Motor neuron (in vitro differentiated cells): Measurements from ENCODE around the gene PRSS12. TPM values are rescaled to one million over a fixed set of nuclear protein-coding genes. Genes with fewer than 3 reads are reported as not detected.

Experiments
- ATAC-seq, 8 experiments: fragments of 200-7000 bp; cut with Tn5 transposase; replicated peaks in 6 of 8; 2 replicates each; pipeline ENCODE4 v1.8.0; 2021; ENCODE audit warnings: mild to moderate bottlenecking in 8 of 8, moderate library complexity in 8 of 8
- H3K27ac ChIP-seq, 2 donors: fragments of 250-450 bp; sonication (Bioruptor Pico); 2 replicates each; pipeline ENCODE4 v1.9.0; 2021; ENCODE audit warnings: antibody characterized with exemption in 2 of 2, mild to moderate bottlenecking in 2 of 2, moderate library complexity in 1 of 2
- H3K4me1 ChIP-seq, 2 donors: fragments of 250-450 bp; sonication (Bioruptor Pico); replicated peaks in 1 of 2; 2 replicates each; pipeline ENCODE4 v1.6.1; 2021; ENCODE audit warnings: antibody characterized with exemption in 2 of 2, mild to moderate bottlenecking in 2 of 2, moderate library complexity in 1 of 2
- H3K4me3 ChIP-seq, 5 donors: fragments of 250-450 bp; sonication (Bioruptor Pico); 2 replicates each; pipeline ENCODE4 v1.9.0; 2021; ENCODE audit warnings: antibody characterized with exemption in 5 of 5, mild to moderate bottlenecking in 5 of 5, moderate library complexity in 4 of 5
- WGBS, 10 experiments: fragments of 450-650 bp; shearing (Covaris generic); methylation state at CpG; one replicate each; pipeline ENCODE4 v1.0.0; 2022; 5-methylcytosine and 5-hydroxymethylcytosine counted together
- in situ Hi-C, 9 experiments: fragments of 400-800 bp; cut with MboI; loops; one replicate each; pipeline ENCODE4 v1.15.0; 2021; ENCODE audit warnings: low sequenced_read_pairs in 9 of 9, low pct_unique_long_range_greater_than_20kb in 2 of 9; ENCODE audit not compliant: unreplicated experiment in 9 of 9
- total RNA-seq, 8 experiments: library from RNA; unstranded; fragments of 300-600 nt; gene quantifications; 2 replicates each; pipeline versions ENCODE4 v1.2.3 to v1.2.4, GENCODE V29; 2022

The PRSS12 gene
- total RNA-seq, 8 experiments from 2014 or later, result 1.9 to 1,684 (median 6.1) TPM

- in situ Hi-C loops, result no loop called here
- 0 to 100% (median 86%) methylated on average over 1 to 4 of the region's 4 CpGs for WGBS, 10 experiments
- ATAC-seq, result peak in 1 of 8 experiments; percentile 59
- no peaks in the 10 kb centered on the region for H3K4me1 ChIP-seq
- H3K4me3 ChIP-seq, result no peak overlapping the region
- no peak overlapping the region for H3K27ac ChIP-seq
These were observed 20.9 kb upstream of the PRSS12 start for GRCh38 chr4:118373614-118374255.

DNA sequence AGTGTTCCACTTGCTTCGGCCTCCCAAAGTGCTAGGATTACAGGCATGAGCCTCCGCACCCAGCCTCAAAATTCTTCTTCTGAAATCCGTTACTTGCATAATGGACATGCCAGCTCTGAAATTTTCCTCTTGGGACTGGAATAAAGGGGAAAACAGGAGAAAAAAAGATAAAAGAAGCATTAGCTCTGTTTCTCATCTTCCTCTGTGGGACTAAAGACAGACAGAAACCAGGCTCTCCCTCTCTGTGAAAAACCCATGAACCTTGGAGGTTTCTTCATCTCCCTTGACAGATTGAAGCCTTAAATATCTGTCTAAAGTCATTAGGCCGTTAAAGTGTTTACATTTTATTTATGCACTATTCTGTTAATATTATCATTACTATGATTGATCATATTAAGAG, 19.4 kb upstream of the PRSS12 start:
- no peak overlapping the region for H3K4me3 ChIP-seq
- H3K27ac ChIP-seq, result no peak overlapping the region
- in situ Hi-C loops, result no loop called here
- ATAC-seq, result no peak
- no peaks in the 10 kb centered on the region for H3K4me1 ChIP-seq
- WGBS, 10 experiments, result 36 to 100% (median 90%) methylated on average over 1 to 4 of the region's 4 CpGs; no CpG with 5 or more reads in 1 of the 10 experiments

GRCh38 chr4:118369231-118369630, 16.4 kb upstream of the PRSS12 start:
- Histone ChIP-seq H3K4me3 (no peak overlapping the region), H3K4me1 (no peaks in the 10 kb centered on the region), H3K27ac (no peak overlapping the region)
- 35 to 91% (median 81%) methylated on average over 1 to 6 of the region's 6 CpGs for WGBS, 10 experiments
- in situ Hi-C loops, result no loop called here
- no peak for ATAC-seq

- WGBS, 10 experiments, result 20 to 92% (median 62%) methylated on average over 1 to 2 of the region's 2 CpGs; no CpG with 5 or more reads in 1 of the 10 experiments
- Histone ChIP-seq H3K27ac (no peak overlapping the region), H3K4me3 (no peak overlapping the region), H3K4me1 (no peaks in the 10 kb centered on the region)
- in situ Hi-C loops, result no loop called here
- ATAC-seq, result no peak
These were observed 15.1 kb upstream of the PRSS12 start for GRCh38 chr4:118367872-118368271.

GRCh38 chr4:118367361-118367760, 14.6 kb upstream of the PRSS12 start:
- ATAC-seq, result no peak
- WGBS, 10 experiments, result 57 to 100% (median 96%) methylated on average over 1 to 3 of the region's 3 CpGs

GRCh38 chr4:118363166-118363565, 10.4 kb upstream of the PRSS12 start:
- 0 to 100% (median 77%) methylated on average over 1 to 3 of the region's 3 CpGs; no CpG with 5 or more reads in 1 of the 10 experiments for WGBS, 10 experiments
- Histone ChIP-seq H3K4me3 (no peak overlapping the region), H3K4me1 (no peaks in the 10 kb centered on the region), H3K27ac (no peak overlapping the region)
- in situ Hi-C loops, result no loop called here
- ATAC-seq, result peak in 3 of 8 experiments; percentile 26 to 75 (median 64)

More at GRCh38 chr4:118367361-118367760, 14.6 kb upstream of the PRSS12 start:
- in situ Hi-C loops, result no loop called here
- no peak overlapping the region for H3K4me3 ChIP-seq
- no peaks in the 10 kb centered on the region for H3K4me1 ChIP-seq
- no peak overlapping the region for H3K27ac ChIP-seq

GRCh38 chr4:118361192-118361591, 8.4 kb upstream of the PRSS12 start:
- no peak for ATAC-seq

GRCh38 chr4:118360106-118360505, 7.3 kb upstream of the PRSS12 start:
- H3K4me1 ChIP-seq, result no peaks in the 10 kb centered on the region
- WGBS, 10 experiments, result 26 to 100% (median 93%) methylated on average over 2 to 3 of the region's 3 CpGs; no CpG with 5 or more reads in 1 of the 10 experiments
- in situ Hi-C loops, result no loop called here
- no peak overlapping the region for H3K27ac ChIP-seq
- no peak for ATAC-seq
- no peak overlapping the region for H3K4me3 ChIP-seq

More at GRCh38 chr4:118361192-118361591, 8.4 kb upstream of the PRSS12 start:
- Histone ChIP-seq H3K4me3 (no peak overlapping the region), H3K4me1 (no peaks in the 10 kb centered on the region), H3K27ac (no peak overlapping the region)
- in situ Hi-C loops, result no loop called here

GRCh38 chr4:118357601-118358000, 4.8 kb upstream of the PRSS12 start:
- in situ Hi-C loops, result no loop called here
- 17 to 100% (median 75%) methylated on average over 1 to 2 of the region's 2 CpGs; no CpG with 5 or more reads in 1 of the 10 experiments for WGBS, 10 experiments
- peak in 1 of 8 experiments; percentile 8 for ATAC-seq
- no peak overlapping the region for H3K4me3 ChIP-seq
- H3K4me1 ChIP-seq, result no peaks in the 10 kb centered on the region
- H3K27ac ChIP-seq, result no peak overlapping the region

DNA sequence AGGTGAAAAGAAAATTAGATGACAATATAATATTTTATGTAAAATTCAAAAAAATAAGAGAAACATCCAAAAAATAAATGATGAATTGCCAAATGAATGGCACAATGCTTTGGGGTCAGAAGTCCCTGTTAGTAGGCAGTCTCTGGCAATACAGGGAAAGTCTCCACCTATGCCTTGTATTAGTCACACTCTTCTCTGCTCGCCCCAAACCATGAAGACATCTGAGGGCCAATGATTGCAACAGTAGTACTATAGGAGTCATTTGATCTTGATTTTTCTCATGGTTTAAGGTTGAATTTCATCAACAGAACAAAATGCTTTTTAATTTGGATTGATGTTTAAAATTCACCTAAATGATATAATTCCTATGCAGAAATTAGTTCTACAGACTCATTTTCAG, 3.9 kb upstream of the PRSS12 start:
- Histone ChIP-seq H3K4me1 (no peaks in the 10 kb centered on the region), H3K4me3 (no peak overlapping the region), H3K27ac (no peak overlapping the region)
- ATAC-seq, result peak in 2 of 8 experiments; percentile 10 to 14
- in situ Hi-C loops, result no loop called here
- WGBS, 10 experiments, result 0 to 100% (median 33%) methylated on average over 1 of the region's 1 CpG; no CpG with 5 or more reads in 4 of the 10 experiments

GRCh38 chr4:118356111-118356510, 3.3 kb upstream of the PRSS12 start:
- Histone ChIP-seq H3K4me1 (no peaks in the 10 kb centered on the region), H3K4me3 (no peak overlapping the region), H3K27ac (no peak overlapping the region)
- in situ Hi-C loops, result no loop called here
- WGBS, 10 experiments, result 0 to 100% (median 61%) methylated on average over 1 to 3 of the region's 4 CpGs; no CpG with 5 or more reads in 3 of the 10 experiments
- peak in 3 of 8 experiments; percentile 48 to 59 (median 50) for ATAC-seq

GRCh38 chr4:118354913-118355312, 2.1 kb upstream of the PRSS12 start:
- H3K27ac ChIP-seq, result no peak overlapping the region
- no peak for ATAC-seq
- H3K4me1 ChIP-seq, result no peaks in the 10 kb centered on the region
- in situ Hi-C loops, result no loop called here
- H3K4me3 ChIP-seq, result no peak overlapping the region
- WGBS, 10 experiments, result 6 to 92% (median 82%) methylated on average over 2 of the region's 2 CpGs; no CpG with 5 or more reads in 2 of the 10 experiments

DNA sequence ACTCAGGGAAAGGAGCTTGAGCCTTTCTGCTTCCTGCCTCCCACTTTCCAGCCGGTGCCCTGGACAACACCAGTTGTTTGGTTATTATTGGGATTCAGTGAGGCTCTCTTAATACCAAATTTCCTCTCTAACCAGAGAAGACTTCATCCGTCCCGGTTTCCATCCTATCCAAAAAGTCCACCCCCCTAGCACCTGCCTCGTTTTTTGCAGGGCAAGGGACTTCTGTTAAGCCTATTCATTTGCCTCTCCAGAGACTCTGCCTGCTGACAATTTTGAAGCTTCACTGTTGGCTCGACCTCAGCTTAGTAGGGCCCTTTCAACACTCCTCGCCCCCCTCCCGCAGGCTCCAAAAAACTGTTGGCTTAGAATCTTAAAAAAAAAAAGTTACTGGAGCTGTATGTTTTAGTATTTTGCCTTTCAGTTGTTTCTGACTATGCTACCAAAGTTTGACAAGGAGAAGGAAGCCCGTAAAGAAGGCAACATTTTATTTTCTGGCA, 779 bp upstream of the PRSS12 start:
- Histone ChIP-seq H3K4me3 (no peak overlapping the region), H3K27ac (no peak overlapping the region), H3K4me1 (no peaks in the 10 kb centered on the region)
- WGBS, 10 experiments, result 16 to 100% (median 51%) methylated on average over 1 to 8 of the region's 8 CpGs
- in situ Hi-C loops, result no loop called here
- no peak for ATAC-seq
